ES-I3 (cell line): Measurements from ENCODE around the gene LRRK2.

Source experiments
- H3K36me3 ChIP-seq: 2 replicates; pipeline ENCODE4 v1.6.1; 2013; ENCODE audit warnings: mild to moderate bottlenecking, low read length, control low read depth, moderate library complexity; ENCODE audit not compliant: insufficient read depth
- H3K4me1 ChIP-seq: 2 replicates; pipeline ENCODE4 v1.6.1; 2013; ENCODE audit warnings: mild to moderate bottlenecking, control low read depth, low read length; ENCODE audit not compliant: insufficient read depth
- H3K9ac ChIP-seq: 2 replicates; pipeline ENCODE4 v1.6.1; 2013; ENCODE audit warnings: low read depth, mild to moderate bottlenecking, low read length, moderate library complexity
- H3K9me3 ChIP-seq: 2 replicates; pipeline ENCODE4 v1.6.1; 2013; ENCODE audit warnings: mild to moderate bottlenecking, low read length, moderate library complexity; ENCODE audit not compliant: control insufficient read depth, insufficient read depth

LRRK2 gene

GRCh38 chr12:40224439-40225291 lies at the start of gene LRRK2:
Gene LRRK2, plus strand, starts transcription at chr12:40224997. Its CDS starts 135 bp downstream, at chr12:40225132.
- H3K4me1 ChIP-seq = no peaks in the 10 kb centered on the region
- H3K9me3 ChIP-seq = no peaks in the 10 kb centered on the region
- H3K9ac ChIP-seq = peak within 1 kb of the TSS; percentile 74
- H3K36me3 ChIP-seq = no peaks in the 10 kb centered on the region

GRCh38 chr12:40175045-40175444 lies 49.8 kb upstream of the LRRK2 start:
- H3K9me3 ChIP-seq = no peaks in the 10 kb centered on the region
- no peaks in the 10 kb centered on the region for H3K36me3 ChIP-seq
- H3K4me1 ChIP-seq = no peaks in the 10 kb centered on the region
- H3K9ac ChIP-seq = no peak overlapping the region

GRCh38 chr12:40175489-40175888 lies 49.3 kb upstream of the LRRK2 start:
- Histone ChIP-seq H3K9ac (no peak overlapping the region), H3K4me1 (no peaks in the 10 kb centered on the region), H3K36me3 (no peaks in the 10 kb centered on the region), H3K9me3 (no peaks in the 10 kb centered on the region; the same call in 1 of the 2 replicates)

GRCh38 chr12:40178701-40179100 lies 46.1 kb upstream of the LRRK2 start:
- Histone ChIP-seq H3K4me1 (no peaks in the 10 kb centered on the region), H3K9ac (no peak overlapping the region), H3K9me3 (no peaks in the 10 kb centered on the region; the same call in 1 of the 2 replicates), H3K36me3 (no peaks in the 10 kb centered on the region)

- Histone ChIP-seq H3K36me3 (no peaks in the 10 kb centered on the region), H3K9ac (no peak overlapping the region), H3K9me3 (no peaks in the 10 kb centered on the region; the same call in none of the 2 replicates), H3K4me1 (no peaks in the 10 kb centered on the region)
These were observed 43.3 kb upstream of the LRRK2 start for GRCh38 chr12:40181490-40181889.

GRCh38 chr12:40183715-40184114 lies 41.1 kb upstream of the LRRK2 start:
- Histone ChIP-seq H3K36me3 (no peaks in the 10 kb centered on the region), H3K9ac (no peak overlapping the region), H3K9me3 (no peaks in the 10 kb centered on the region; the same call in none of the 2 replicates), H3K4me1 (no peaks in the 10 kb centered on the region)

- no peaks in the 10 kb centered on the region; the same call in none of the 2 replicates for H3K9me3 ChIP-seq
- no peaks in the 10 kb centered on the region for H3K4me1 ChIP-seq
- no peaks in the 10 kb centered on the region for H3K36me3 ChIP-seq
- H3K9ac ChIP-seq = no peak overlapping the region
These were observed 40.1 kb upstream of the LRRK2 start for GRCh38 chr12:40184493-40185302.

- Histone ChIP-seq H3K36me3 (no peaks in the 10 kb centered on the region), H3K4me1 (no peaks in the 10 kb centered on the region), H3K9ac (no peak overlapping the region), H3K9me3 (no peaks in the 10 kb centered on the region; the same call in none of the 2 replicates)
These were observed 39.5 kb upstream of the LRRK2 start for GRCh38 chr12:40185303-40185693.

- Histone ChIP-seq H3K36me3 (no peaks in the 10 kb centered on the region), H3K9ac (no peak overlapping the region), H3K9me3 (no peaks in the 10 kb centered on the region; the same call in none of the 2 replicates), H3K4me1 (no peaks in the 10 kb centered on the region)
These were observed 36.1 kb upstream of the LRRK2 start for GRCh38 chr12:40188558-40189320.

GRCh38 chr12:40192704-40193255 lies 32.0 kb upstream of the LRRK2 start:
- Histone ChIP-seq H3K9ac (no peak overlapping the region), H3K9me3 (no peaks in the 10 kb centered on the region; the same call in 1 of the 2 replicates), H3K4me1 (peaks cover 5% of the 10 kb centered on the region), H3K36me3 (no peaks in the 10 kb centered on the region)

- no peaks in the 10 kb centered on the region for H3K9me3 ChIP-seq
- H3K9ac ChIP-seq = no peak overlapping the region
- no peaks in the 10 kb centered on the region for H3K36me3 ChIP-seq
- H3K4me1 ChIP-seq = peaks cover 5% of the 10 kb centered on the region
These were observed 30.0 kb upstream of the LRRK2 start for GRCh38 chr12:40194846-40195245.

GRCh38 chr12:40197590-40197989 lies 27.2 kb upstream of the LRRK2 start:
- peaks cover 5% of the 10 kb centered on the region for H3K4me1 ChIP-seq
- no peaks in the 10 kb centered on the region for H3K9me3 ChIP-seq
- no peak overlapping the region for H3K9ac ChIP-seq
- no peaks in the 10 kb centered on the region for H3K36me3 ChIP-seq

- H3K9me3 ChIP-seq = no peaks in the 10 kb centered on the region
- H3K4me1 ChIP-seq = peaks cover 5% of the 10 kb centered on the region
- H3K9ac ChIP-seq = no peak overlapping the region
These were observed 26.2 kb upstream of the LRRK2 start for GRCh38 chr12:40198601-40199000.

More at GRCh38 chr12:40198601-40199000, 26.2 kb upstream of the LRRK2 start:
- H3K36me3 ChIP-seq = no peaks in the 10 kb centered on the region
